Large intestine (tissue), 3 donors: ENCODE results near the gene ADRA2B. TPM values are rescaled to one million over a fixed set of nuclear protein-coding genes. Genes with fewer than 3 reads are reported as not detected.
"Not testable (repeated sequence)": the region's sequence is repeated elsewhere in the genome, so short reads cannot be mapped to it uniquely, and the experiment has no call there.

Experiments
- DNase-seq, 2 donors: peaks; one replicate each; pipeline versions ENCODE4 v3.0.0 to v3.0.0-alpha.2; 2013
- H3K27ac ChIP-seq: one replicate; pipeline ENCODE4 v1.5.1; 2013; ENCODE audit warnings: low read length
- H3K27me3 ChIP-seq: 2 replicates; pipeline ENCODE4 v1.6.1; 2013; ENCODE audit warnings: low read length; ENCODE audit not compliant: control insufficient read depth, insufficient read depth
- H3K36me3 ChIP-seq: 2 replicates; pipeline ENCODE4 v1.6.1; 2013; ENCODE audit warnings: low read length; ENCODE audit not compliant: control insufficient read depth, insufficient read depth
- H3K4me1 ChIP-seq: one replicate; pipeline ENCODE4 v1.6.1; 2013; ENCODE audit warnings: low read length; ENCODE audit not compliant: control insufficient read depth, insufficient read depth
- H3K4me3 ChIP-seq: one replicate; pipeline ENCODE4 v1.5.1; 2013; ENCODE audit warnings: low read length
- H3K9me3 ChIP-seq: one replicate; pipeline ENCODE4 v1.6.1; 2013; ENCODE audit warnings: mild to moderate bottlenecking, low read depth, low read length, moderate library complexity; ENCODE audit not compliant: control insufficient read depth
- WGBS: methylation state at CpG from one replicate; pipeline ENCODE4 v1.1.5; 2013; ENCODE audit warnings: low lambda C conversion rate; ENCODE audit not compliant: insufficient coverage; 5-methylcytosine and 5-hydroxymethylcytosine counted together
- polyA plus RNA-seq: library from polyadenylated mRNA; unstranded; fragments of 120-200 nt; gene quantifications from one replicate; pipeline ENCODE4 v1.2.1, GENCODE V29; 2013

ADRA2B gene
- polyA plus RNA-seq, 1 donor: 0.84 TPM

GRCh38 chr2:96071087-96071976, 45.0 kb downstream of the ADRA2B start:
- H3K4me3 ChIP-seq, H3K27ac ChIP-seq, H3K27me3 ChIP-seq, DNase-seq, H3K36me3 ChIP-seq, H3K9me3 ChIP-seq, H3K4me1 ChIP-seq: not testable (repeated sequence)
- WGBS: no CpG with 5 or more reads among the region's 16 CpGs

- H3K27me3 ChIP-seq, DNase-seq, H3K36me3 ChIP-seq, H3K4me3 ChIP-seq, H3K9me3 ChIP-seq, H3K4me1 ChIP-seq, H3K27ac ChIP-seq: not testable (repeated sequence)
- WGBS: no CpG with 5 or more reads among the region's 5 CpGs
These were observed 46.0 kb downstream of the ADRA2B start for GRCh38 chr2:96070351-96070750.

- not testable (repeated sequence) for H3K9me3 ChIP-seq, H3K4me1 ChIP-seq, H3K36me3 ChIP-seq, H3K4me3 ChIP-seq, DNase-seq, H3K27me3 ChIP-seq, H3K27ac ChIP-seq
- WGBS: no CpG with 5 or more reads among the region's 8 CpGs
These were observed 46.5 kb downstream of the ADRA2B start for GRCh38 chr2:96069878-96070277.

- H3K27me3 ChIP-seq, H3K27ac ChIP-seq, H3K36me3 ChIP-seq, H3K4me3 ChIP-seq, H3K9me3 ChIP-seq, H3K4me1 ChIP-seq: not testable (repeated sequence)
- peak; percentile 37 to 48 for DNase-seq
- WGBS: no CpG with 5 or more reads among the region's 9 CpGs
These were observed 48.3 kb downstream of the ADRA2B start for GRCh38 chr2:96067902-96068581.

- not testable (repeated sequence) for H3K4me1 ChIP-seq, H3K9me3 ChIP-seq, H3K27me3 ChIP-seq, H3K4me3 ChIP-seq, H3K36me3 ChIP-seq, DNase-seq, H3K27ac ChIP-seq
- no CpG with 5 or more reads among the region's 2 CpGs for WGBS
These were observed 49.2 kb downstream of the ADRA2B start for GRCh38 chr2:96067098-96067660.

- H3K9me3 ChIP-seq, H3K4me3 ChIP-seq, H3K4me1 ChIP-seq, H3K36me3 ChIP-seq, DNase-seq, H3K27ac ChIP-seq, H3K27me3 ChIP-seq: not testable (repeated sequence)
- no CpG with 5 or more reads among the region's 7 CpGs for WGBS
These were observed 49.9 kb downstream of the ADRA2B start for GRCh38 chr2:96066511-96066910.

- not testable (repeated sequence) for H3K4me1 ChIP-seq, H3K27me3 ChIP-seq, H3K36me3 ChIP-seq, H3K27ac ChIP-seq, DNase-seq, H3K9me3 ChIP-seq, H3K4me3 ChIP-seq
- WGBS: no CpG with 5 or more reads among the region's 4 CpGs
These were observed 50.4 kb downstream of the ADRA2B start for GRCh38 chr2:96065954-96066353.

- no CpG with 5 or more reads among the region's 4 CpGs for WGBS
- H3K4me3 ChIP-seq: no peak overlapping the region
- no peak for DNase-seq
These were observed 50.9 kb downstream of the ADRA2B start for GRCh38 chr2:96065381-96065930.

GRCh38 chr2:96064760-96065159, 51.6 kb downstream of the ADRA2B start:
- H3K4me3 ChIP-seq, H3K36me3 ChIP-seq, H3K4me1 ChIP-seq, H3K9me3 ChIP-seq, H3K27me3 ChIP-seq, DNase-seq, H3K27ac ChIP-seq: not testable (repeated sequence)

More at GRCh38 chr2:96065381-96065930, 50.9 kb downstream of the ADRA2B start:
- no peak overlapping the region for H3K27ac ChIP-seq
- H3K9me3 ChIP-seq: no peaks in the 10 kb centered on the region
- H3K4me1 ChIP-seq: no peaks in the 10 kb centered on the region
- no peaks in the 10 kb centered on the region for H3K36me3 ChIP-seq
- no peaks in the 10 kb centered on the region for H3K27me3 ChIP-seq

- WGBS: no CpG with 5 or more reads among the region's 3 CpGs
- not testable (repeated sequence) for DNase-seq, H3K9me3 ChIP-seq, H3K36me3 ChIP-seq, H3K27me3 ChIP-seq, H3K27ac ChIP-seq, H3K4me1 ChIP-seq, H3K4me3 ChIP-seq
These were observed 52.2 kb downstream of the ADRA2B start for GRCh38 chr2:96064047-96064675.
